Spinal cord (tissue), 10 donors: ENCODE measurements around the gene SNAP23. TPM values are rescaled to one million over a fixed set of nuclear protein-coding genes. Genes with fewer than 3 reads are reported as not detected.
A peak's percentile ranks its signal among the peaks of the same experiment; 100 is the strongest.

Experiments
- DNase-seq, 6 donors: peaks; one replicate each; pipeline versions ENCODE4 v3.0.0 to v3.0.0-alpha.2; 2013 to 2015; ENCODE audit warnings: low spot score in 6 of 6, low read depth in 4 of 6
- H3K27ac ChIP-seq: one replicate; pipeline ENCODE4 v1.5.1; 2013; ENCODE audit warnings: low read depth, low read length, control low read depth
- H3K27me3 ChIP-seq: one replicate; pipeline ENCODE4 v1.6.1; 2013; ENCODE audit warnings: low read length; ENCODE audit not compliant: control insufficient read depth, insufficient read depth
- H3K36me3 ChIP-seq: one replicate; pipeline ENCODE4 v1.6.1; 2013; ENCODE audit warnings: low read length; ENCODE audit not compliant: control insufficient read depth, insufficient read depth
- H3K4me1 ChIP-seq: one replicate; pipeline ENCODE4 v1.6.1; 2013; ENCODE audit warnings: low read length; ENCODE audit not compliant: control insufficient read depth, insufficient read depth
- H3K4me3 ChIP-seq: one replicate; pipeline ENCODE4 v1.5.1; 2013; ENCODE audit warnings: low read depth, low read length, control low read depth
- H3K9me3 ChIP-seq: one replicate; pipeline ENCODE4 v1.6.1; 2013; ENCODE audit warnings: low read length; ENCODE audit not compliant: control insufficient read depth, insufficient read depth
- WGBS: methylation state at CpG from one replicate; pipeline ENCODE4 v1.1.5; 2013; ENCODE audit warnings: missing lambda C conversion rate; ENCODE audit not compliant: insufficient coverage; 5-methylcytosine and 5-hydroxymethylcytosine counted together
- polyA plus RNA-seq, 2 donors: library from polyadenylated mRNA; unstranded; fragments of 120-200 nt; gene quantifications; one replicate each; pipeline ENCODE4 v1.2.1, GENCODE V29; 2013; ENCODE audit not compliant: insufficient read length in 2 of 2
- total RNA-seq, 2 donors: library from RNA; depleted of rRNA in 1 of 2; stranded (reverse); fragments of 120-200 nt in 1 of 2; fragments of >200 nt in 1 of 2; gene quantifications; one replicate each; pipeline versions ENCODE4 v1.2.3 to v1.2.4, GENCODE V29; 2013 to 2014
- donor health status: healthy.

Gene SNAP23
- total and polyA plus RNA-seq, 4 donors = 39.1 to 56.5 (median 42.6) TPM

DNA sequence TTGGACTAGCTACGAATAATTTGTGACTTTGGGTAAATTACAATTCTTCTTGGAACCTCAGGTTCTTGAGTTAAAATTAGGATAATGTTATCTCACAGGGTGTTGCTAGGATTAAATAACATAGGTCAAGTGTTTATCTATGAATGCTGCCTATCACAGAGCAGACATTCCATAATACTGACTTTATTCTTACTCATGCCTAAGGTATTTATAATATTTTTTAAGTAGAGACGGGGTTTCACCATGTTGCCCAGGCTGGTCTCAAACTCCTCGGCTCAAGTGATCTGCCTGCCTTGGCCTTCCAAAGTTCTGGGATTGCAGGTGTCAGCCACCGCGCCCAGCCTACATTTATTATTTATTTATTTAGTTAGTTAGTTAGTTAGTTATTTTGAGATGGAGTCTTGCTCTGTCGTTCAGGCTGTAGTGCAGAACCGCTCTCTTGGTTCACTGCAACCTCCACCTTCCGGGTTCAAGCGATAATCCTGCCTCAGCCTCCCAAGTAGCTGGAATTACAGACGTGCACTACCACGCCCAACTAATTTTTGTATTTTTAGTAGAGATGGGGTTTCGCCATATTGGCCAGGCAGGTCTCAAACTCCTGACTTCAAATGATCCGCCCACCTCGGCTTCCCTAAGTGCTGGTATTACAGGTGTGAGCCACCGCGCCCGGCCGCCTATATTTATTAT, 3.8 kb upstream of the SNAP23 start:
- WGBS = 87% methylated on average over 6 of the region's 18 CpGs

GRCh38 chr15:42493679-42494078, 1.8 kb upstream of the SNAP23 start:
- H3K27ac ChIP-seq = no peak overlapping the region
- peaks cover 21% of the 10 kb centered on the region for H3K4me1 ChIP-seq
- no peak overlapping the region for H3K4me3 ChIP-seq
- no peaks in the 10 kb centered on the region for H3K9me3 ChIP-seq
- 89% methylated on average over 1 of the region's 1 CpG for WGBS
- peaks cover 9% of the 10 kb centered on the region for H3K36me3 ChIP-seq
- no peaks in the 10 kb centered on the region for H3K27me3 ChIP-seq
- no peak for DNase-seq

More for the DNA sequence above, 3.8 kb upstream of the SNAP23 start:
- Histone ChIP-seq H3K9me3 (no peaks in the 10 kb centered on the region), H3K27ac (peak overlapping the region; percentile 97), H3K4me1 (peaks cover 21% of the 10 kb centered on the region), H3K27me3 (no peaks in the 10 kb centered on the region), H3K36me3 (peaks cover 5% of the 10 kb centered on the region), H3K4me3 (peak overlapping the region; percentile 95)
- no peak for DNase-seq

DNA sequence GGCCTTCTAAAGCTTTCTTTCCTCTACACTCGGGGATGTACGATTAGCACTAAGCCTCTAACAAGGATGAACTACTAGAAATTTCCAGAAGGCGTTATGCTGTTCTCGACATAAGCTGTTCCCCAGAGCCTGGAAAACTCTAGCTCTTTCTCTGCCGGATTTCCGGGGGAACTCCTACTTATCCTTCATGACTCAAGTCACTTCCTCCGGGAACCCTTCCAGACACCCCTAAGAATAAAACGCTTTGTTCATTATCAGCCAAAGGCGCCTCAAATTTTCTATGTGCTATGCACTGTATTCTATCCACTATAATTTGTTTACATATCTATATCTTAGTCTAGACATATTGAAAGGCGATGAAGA, 455 bp upstream of the SNAP23 start:
- 16% methylated on average over 9 of the region's 10 CpGs for WGBS
- Histone ChIP-seq H3K27me3 (no peaks in the 10 kb centered on the region), H3K4me1 (peaks cover 13% of the 10 kb centered on the region), H3K27ac (peak overlapping the region; percentile 88), H3K36me3 (peaks cover 4% of the 10 kb centered on the region), H3K9me3 (no peaks in the 10 kb centered on the region), H3K4me3 (peak overlapping the region; percentile 93)
- peak in 1 of 6 donors; percentile 80 for DNase-seq

DNA sequence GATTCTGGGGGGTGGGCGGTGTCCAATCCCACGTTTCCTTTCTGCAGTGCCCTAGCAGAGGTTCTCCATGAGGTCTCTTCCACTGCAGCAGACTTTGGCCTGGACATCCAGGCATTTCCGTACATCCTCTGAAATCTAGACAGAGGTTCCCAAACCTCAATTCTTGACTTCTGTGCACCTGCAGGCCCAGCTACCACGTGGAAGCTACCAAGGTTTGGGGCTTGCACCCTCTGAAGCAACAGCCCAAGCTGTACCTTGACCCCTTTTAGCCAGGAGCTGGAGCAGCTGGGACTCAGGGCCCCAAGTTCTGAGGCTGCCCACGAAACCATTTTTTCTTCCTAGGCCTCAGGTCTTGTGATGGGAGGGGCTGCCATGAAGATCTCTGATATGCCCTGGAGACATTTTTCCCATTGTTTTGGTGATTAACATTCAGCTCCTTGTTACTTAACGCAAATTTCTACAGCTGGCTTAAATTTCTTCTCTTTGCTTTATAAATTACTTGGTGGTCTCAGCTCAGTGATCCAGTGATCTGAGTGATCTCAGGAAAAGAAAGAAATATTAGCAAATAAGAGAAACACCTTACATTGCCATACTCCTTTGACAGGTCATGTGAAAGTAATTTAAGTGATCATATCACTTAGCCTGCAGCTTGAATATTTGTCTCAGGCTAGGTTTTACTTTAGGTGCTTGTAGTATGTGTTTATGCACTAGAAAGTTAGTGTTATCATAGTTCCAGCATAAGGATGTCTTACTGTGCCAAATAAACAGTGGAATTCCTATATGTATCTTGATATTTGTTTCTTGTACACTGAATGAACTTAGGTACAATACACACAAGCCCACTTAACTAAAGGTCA, 3.0 kb downstream of the SNAP23 start:
- 79% methylated on average over 4 of the region's 6 CpGs for WGBS
- no peak overlapping the region for H3K4me3 ChIP-seq
- no peaks in the 10 kb centered on the region for H3K9me3 ChIP-seq
- H3K36me3 ChIP-seq = peaks cover 4% of the 10 kb centered on the region
- no peaks in the 10 kb centered on the region for H3K27me3 ChIP-seq
- peaks cover 4% of the 10 kb centered on the region for H3K4me1 ChIP-seq
- DNase-seq = no peak
- no peak overlapping the region for H3K27ac ChIP-seq

DNA sequence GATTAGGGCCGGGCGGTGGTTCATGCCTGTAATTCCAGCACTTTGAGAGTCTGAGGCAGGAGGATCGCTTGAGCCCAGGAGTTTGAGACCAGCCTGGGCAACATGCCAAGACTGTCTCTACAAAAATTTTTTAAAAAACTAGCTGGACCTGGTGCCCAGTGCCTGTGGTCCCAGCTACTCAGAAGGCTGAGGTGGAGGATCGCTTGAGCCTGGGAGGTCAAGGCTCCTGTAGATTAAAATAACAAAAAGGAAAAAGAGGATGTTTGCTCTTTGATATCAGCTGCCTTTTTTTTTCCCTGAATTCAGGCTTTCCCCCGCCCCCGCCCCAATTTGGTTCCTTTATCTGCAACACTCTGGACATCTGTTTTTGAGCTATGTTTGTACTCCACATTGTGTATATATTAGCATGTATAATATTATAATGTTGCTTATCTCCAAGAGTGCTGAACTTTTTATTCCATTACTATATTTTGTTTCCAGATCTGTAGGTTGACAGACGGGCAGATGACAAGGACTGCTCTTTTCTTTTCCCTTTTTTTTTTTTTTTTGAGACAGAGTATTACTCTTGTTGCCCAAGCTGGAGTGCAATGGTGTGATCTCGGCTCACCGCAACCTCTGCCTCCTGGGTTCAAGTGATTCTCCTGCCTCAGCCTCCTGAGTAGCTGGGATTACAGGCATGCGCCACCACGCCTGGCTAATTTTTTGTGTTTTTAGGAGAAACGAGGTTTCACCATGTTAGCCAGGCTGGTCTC, 4.6 kb downstream of the SNAP23 start:
- Histone ChIP-seq H3K27me3 (no peaks in the 10 kb centered on the region), H3K9me3 (no peaks in the 10 kb centered on the region), H3K27ac (no peak overlapping the region), H3K4me3 (no peak overlapping the region), H3K36me3 (peaks cover 4% of the 10 kb centered on the region), H3K4me1 (peaks cover 6% of the 10 kb centered on the region)
- no peak for DNase-seq
- 84% methylated on average over 7 of the region's 12 CpGs for WGBS

DNA sequence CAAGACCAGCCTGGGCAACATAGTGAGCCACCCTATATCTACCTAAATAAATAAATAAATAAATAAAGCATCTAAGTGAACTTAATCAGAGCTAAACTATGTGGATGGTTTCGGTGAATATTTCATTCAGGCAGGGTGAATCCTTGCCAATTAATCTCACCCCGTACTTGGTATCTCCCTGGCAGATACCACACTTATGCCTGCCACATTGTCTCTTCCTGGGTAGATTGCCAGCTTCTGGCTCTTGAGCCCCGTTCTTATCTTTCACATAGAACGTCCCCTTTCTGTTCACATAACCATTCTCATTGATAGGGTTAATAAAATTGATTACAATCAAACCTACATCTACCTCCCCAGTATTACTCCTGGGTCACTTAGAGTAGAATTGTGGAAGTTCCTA, 7.0 kb downstream of the SNAP23 start:
- Histone ChIP-seq H3K4me1 (peaks cover 6% of the 10 kb centered on the region), H3K27me3 (no peaks in the 10 kb centered on the region), H3K4me3 (no peak overlapping the region), H3K36me3 (peaks cover 7% of the 10 kb centered on the region), H3K27ac (no peak overlapping the region), H3K9me3 (no peaks in the 10 kb centered on the region)
- 100% methylated on average over 2 of the region's 4 CpGs for WGBS
- DNase-seq = no peak

DNA sequence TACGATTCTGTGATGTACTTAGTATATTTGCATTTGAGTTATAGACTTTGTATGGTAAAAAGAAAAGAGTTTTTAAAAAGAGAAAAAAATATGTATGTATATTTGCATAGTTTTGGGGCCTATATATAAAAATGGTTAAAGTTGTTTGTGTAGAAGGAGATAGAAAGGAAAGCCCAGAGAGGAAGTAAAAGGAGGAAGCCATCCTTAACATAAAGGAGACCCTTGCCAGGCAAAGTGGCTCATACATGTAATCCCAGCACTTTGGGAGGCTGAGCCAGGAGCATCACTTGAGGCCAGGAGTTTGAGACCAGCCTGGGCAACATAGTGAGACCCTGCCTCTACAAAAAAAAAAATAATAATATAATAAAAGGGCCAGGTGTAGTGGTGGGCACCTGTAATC, 8.4 kb downstream of the SNAP23 start:
- H3K4me3 ChIP-seq = no peak overlapping the region
- H3K4me1 ChIP-seq = peaks cover 6% of the 10 kb centered on the region
- no peak for DNase-seq
- peaks cover 4% of the 10 kb centered on the region for H3K36me3 ChIP-seq
- H3K9me3 ChIP-seq = no peaks in the 10 kb centered on the region
- H3K27me3 ChIP-seq = no peaks in the 10 kb centered on the region
- no peak overlapping the region for H3K27ac ChIP-seq
- 100% methylated on average over 1 of the region's 1 CpG for WGBS

- no peaks in the 10 kb centered on the region for H3K9me3 ChIP-seq
- H3K27ac ChIP-seq = peak overlapping the region; percentile 1
- H3K27me3 ChIP-seq = no peaks in the 10 kb centered on the region
- peaks cover 6% of the 10 kb centered on the region for H3K4me1 ChIP-seq
- no CpG with 5 or more reads among the region's 3 CpGs for WGBS
- peaks cover 4% of the 10 kb centered on the region for H3K36me3 ChIP-seq
- no peak overlapping the region for H3K4me3 ChIP-seq
- no peak for DNase-seq
Observed at GRCh38 chr15:42504631-42505030, 9.2 kb downstream of the SNAP23 start.

GRCh38 chr15:42507514-42507913, 12.1 kb downstream of the SNAP23 start:
- peaks cover 6% of the 10 kb centered on the region for H3K4me1 ChIP-seq
- WGBS = no CpG with 5 or more reads among the region's 4 CpGs
- DNase-seq = no peak
- no peaks in the 10 kb centered on the region for H3K27me3 ChIP-seq
- H3K4me3 ChIP-seq = no peak overlapping the region
- H3K36me3 ChIP-seq = peaks cover 4% of the 10 kb centered on the region
- H3K9me3 ChIP-seq = no peaks in the 10 kb centered on the region
- no peak overlapping the region for H3K27ac ChIP-seq
